DOHH2 (cell line): ENCODE data around the gene MDFIC.
A peak's percentile ranks its signal among the peaks of the same experiment; 100 is the strongest.

ENCODE experiments used
- H3F3A ChIP-seq: fragments of 200-600 bp; sonication (generic), shearing (Covaris generic); 2 replicates; pipeline ENCODE4 v1.6.0; 2016; ENCODE audit warnings: antibody characterized with exemption, mild to moderate bottlenecking; ENCODE audit not compliant: control insufficient read depth, insufficient read depth
- H3K27ac ChIP-seq: fragments of 200-600 bp; sonication (generic); 2 replicates; pipeline ENCODE4 v1.5.1; 2014; ENCODE audit warnings: low read depth, mild to moderate bottlenecking, low read length, moderate library complexity
- H3K27me3 ChIP-seq: fragments of 200-600 bp; sonication (generic); 2 replicates; pipeline ENCODE4 v1.6.1; 2014; ENCODE audit warnings: mild to moderate bottlenecking, low read length, mixed read lengths; ENCODE audit not compliant: control insufficient read depth
- H3K36me3 ChIP-seq: fragments of 200-600 bp; sonication (generic); 2 replicates; pipeline ENCODE4 v1.6.1; 2014; ENCODE audit warnings: mild to moderate bottlenecking, low read length, moderate library complexity, mixed read lengths; ENCODE audit not compliant: control insufficient read depth
- H3K4me1 ChIP-seq: fragments of 200-600 bp; sonication (generic); 2 replicates; pipeline ENCODE4 v1.6.1; 2014; ENCODE audit warnings: mild to moderate bottlenecking, low read length, mixed read lengths; ENCODE audit not compliant: control insufficient read depth
- H3K4me2 ChIP-seq: fragments of 200-600 bp; sonication (generic); 2 replicates; pipeline ENCODE4 v1.6.0; 2014; ENCODE audit warnings: mild to moderate bottlenecking, low read length, moderate library complexity
- H3K4me3 ChIP-seq: fragments of 200-600 bp; sonication (generic); 2 replicates; pipeline ENCODE4 v1.5.1; 2014; ENCODE audit warnings: mild to moderate bottlenecking, low read length, mixed read lengths
- H3K79me2 ChIP-seq: fragments of 200-600 bp; sonication (generic); 2 replicates; pipeline ENCODE4 v1.6.1; 2014; ENCODE audit warnings: mild to moderate bottlenecking, low read length, mixed read lengths; ENCODE audit not compliant: control insufficient read depth
- H3K9me2 ChIP-seq: fragments of 200-600 bp; sonication (generic); replicated peaks from 2 replicates; pipeline ENCODE4 v1.6.1; 2014; ENCODE audit warnings: mild to moderate bottlenecking, low read length, mixed read lengths; ENCODE audit not compliant: control insufficient read depth
- H3K9me3 ChIP-seq: fragments of 200-600 bp; sonication (generic); 2 replicates; pipeline ENCODE4 v1.6.1; 2014; ENCODE audit warnings: antibody characterized with exemption, low read length, mixed read lengths; ENCODE audit not compliant: control insufficient read depth, insufficient read depth
- H4K20me1 ChIP-seq: fragments of 200-600 bp; sonication (generic); 2 replicates; pipeline ENCODE4 v1.6.0; 2014; ENCODE audit warnings: low read depth, mild to moderate bottlenecking, antibody characterized with exemption, low read length, moderate library complexity; ENCODE audit not compliant: control insufficient read depth, insufficient read depth
- EZH2phosphoT487 ChIP-seq: fragments of 200-600 bp; sonication (generic); IDR thresholded peaks from 2 replicates; pipeline ENCODE4 v1.6.1; 2017; ENCODE audit warnings: borderline replicate concordance, mild to moderate bottlenecking, antibody characterized with exemption, low read length, moderate library complexity, mixed read lengths
- TF ChIP-seq, protein P1 (sequence below): fragments of 200-600 bp; sonication (generic); IDR thresholded peaks from one replicate; pipeline ENCODE4 v1.5.1; 2014; ENCODE audit warnings: antibody characterized with exemption, mild to moderate bottlenecking, low read depth, low read length; ENCODE audit not compliant: poor library complexity, severe bottlenecking

The MDFIC gene

DNA sequence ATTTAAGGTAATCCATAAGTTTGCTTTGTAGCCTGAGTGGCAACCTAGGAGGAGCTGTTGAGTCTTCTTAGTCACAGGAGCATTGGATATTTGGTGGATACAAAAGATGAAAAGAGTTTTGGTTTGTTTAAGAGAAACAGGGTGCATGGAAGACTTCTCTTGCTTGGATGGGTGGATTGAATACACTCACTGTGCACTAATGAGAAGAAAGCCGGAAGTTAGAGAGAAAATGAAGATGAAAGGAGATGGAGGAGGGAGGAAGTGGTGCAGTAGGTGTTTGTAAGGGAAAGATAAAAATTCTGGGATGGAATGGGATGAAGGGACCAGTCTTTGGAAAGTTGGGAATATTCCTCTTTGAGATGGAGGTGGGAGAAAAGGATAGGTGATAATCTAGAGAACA, 7.7 kb downstream of the MDFIC start:
- Histone ChIP-seq H3K27ac (no peak overlapping the region), H4K20me1 (no peaks in the 10 kb centered on the region), H3K79me2 (peaks cover 44% of the 10 kb centered on the region), H3K9me3 (no peaks in the 10 kb centered on the region), H3K36me3 (0 out of 2 replicates have a peak, but pooled peaks cover 2% of the 10 kb centered on the region), H3K4me3 (peak overlapping the region; percentile 58; the same call in 1 of the 2 replicates), H3K9me2 (no peaks in the 10 kb centered on the region), H3K4me2 (peak overlapping the region; percentile 66), H3F3A (no peaks in the 10 kb centered on the region), H3K27me3 (no peaks in the 10 kb centered on the region), H3K4me1 (peaks cover 73% of the 10 kb centered on the region)
- TF ChIP-seq, protein P1, sequence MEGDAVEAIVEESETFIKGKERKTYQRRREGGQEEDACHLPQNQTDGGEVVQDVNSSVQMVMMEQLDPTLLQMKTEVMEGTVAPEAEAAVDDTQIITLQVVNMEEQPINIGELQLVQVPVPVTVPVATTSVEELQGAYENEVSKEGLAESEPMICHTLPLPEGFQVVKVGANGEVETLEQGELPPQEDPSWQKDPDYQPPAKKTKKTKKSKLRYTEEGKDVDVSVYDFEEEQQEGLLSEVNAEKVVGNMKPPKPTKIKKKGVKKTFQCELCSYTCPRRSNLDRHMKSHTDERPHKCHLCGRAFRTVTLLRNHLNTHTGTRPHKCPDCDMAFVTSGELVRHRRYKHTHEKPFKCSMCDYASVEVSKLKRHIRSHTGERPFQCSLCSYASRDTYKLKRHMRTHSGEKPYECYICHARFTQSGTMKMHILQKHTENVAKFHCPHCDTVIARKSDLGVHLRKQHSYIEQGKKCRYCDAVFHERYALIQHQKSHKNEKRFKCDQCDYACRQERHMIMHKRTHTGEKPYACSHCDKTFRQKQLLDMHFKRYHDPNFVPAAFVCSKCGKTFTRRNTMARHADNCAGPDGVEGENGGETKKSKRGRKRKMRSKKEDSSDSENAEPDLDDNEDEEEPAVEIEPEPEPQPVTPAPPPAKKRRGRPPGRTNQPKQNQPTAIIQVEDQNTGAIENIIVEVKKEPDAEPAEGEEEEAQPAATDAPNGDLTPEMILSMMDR = peak; percentile 31
- TF ChIP-seq EZH2phosphoT487 = no peak

DNA sequence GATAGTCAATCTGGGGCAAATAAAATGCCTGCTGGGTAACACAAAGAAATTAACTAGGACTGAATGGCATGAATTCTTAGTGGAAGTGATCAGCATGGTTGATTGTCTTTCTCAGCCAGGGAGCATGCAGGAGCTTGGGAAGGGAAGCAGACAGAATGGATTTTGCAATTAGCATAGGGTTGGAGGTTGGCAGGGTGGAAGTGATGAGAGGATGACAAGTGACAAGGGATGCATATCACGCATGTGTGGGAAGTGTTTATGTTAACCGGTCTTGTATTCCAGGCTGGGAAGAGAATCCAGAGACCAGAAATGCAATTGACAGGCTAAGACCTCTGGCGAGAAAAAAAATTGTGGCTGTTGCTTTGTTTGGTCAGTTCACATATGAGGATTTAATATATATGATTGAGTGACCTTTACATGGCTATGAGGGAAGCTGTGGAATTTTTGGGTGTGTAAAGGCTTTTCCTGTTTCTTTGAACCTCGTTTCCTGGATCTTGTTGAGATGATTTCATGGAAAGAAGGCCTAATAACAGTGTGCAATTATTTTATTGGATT, 8.3 kb downstream of the MDFIC start:
- peak overlapping the region; percentile 58 for H3K4me3 ChIP-seq
- peak overlapping the region; percentile 66 for H3K4me2 ChIP-seq
- H3K9me3 ChIP-seq = no peaks in the 10 kb centered on the region
- no peaks in the 10 kb centered on the region for H4K20me1 ChIP-seq
- no peaks in the 10 kb centered on the region for H3K27me3 ChIP-seq
- peaks cover 73% of the 10 kb centered on the region for H3K4me1 ChIP-seq
- peaks cover 45% of the 10 kb centered on the region for H3K79me2 ChIP-seq
- H3F3A ChIP-seq = no peaks in the 10 kb centered on the region
- TF ChIP-seq, protein P1 = no peak
- H3K9me2 ChIP-seq = no peaks in the 10 kb centered on the region
- 0 out of 2 replicates have a peak, but pooled peaks cover 2% of the 10 kb centered on the region for H3K36me3 ChIP-seq
- peak overlapping the region; percentile 53 for H3K27ac ChIP-seq

- H3K4me1 ChIP-seq = peaks cover 69% of the 10 kb centered on the region
- TF ChIP-seq EZH2phosphoT487 = no peak
- TF ChIP-seq, protein P1 = no peak
- peak overlapping the region; percentile 53 for H3K27ac ChIP-seq
- no peaks in the 10 kb centered on the region for H3K9me3 ChIP-seq
- H3K4me2 ChIP-seq = peak overlapping the region; percentile 66
- H3K9me2 ChIP-seq = no peaks in the 10 kb centered on the region
- H3F3A ChIP-seq = no peaks in the 10 kb centered on the region
- no peaks in the 10 kb centered on the region for H3K27me3 ChIP-seq
- no peaks in the 10 kb centered on the region for H3K36me3 ChIP-seq
- H3K79me2 ChIP-seq = peaks cover 50% of the 10 kb centered on the region
- H3K4me3 ChIP-seq = peak overlapping the region; percentile 58
- no peaks in the 10 kb centered on the region for H4K20me1 ChIP-seq
These were observed 9.1 kb downstream of the MDFIC start for GRCh38 chr7:114930829-114931655.
